ENCODE measurements around the gene BBS2.
A peak's percentile ranks its signal among the peaks of the same experiment; 100 is the strongest.

Gene BBS2

GRCh38 chr16:56451753-56452689 lies 67.8 kb downstream of the BBS2 start (continued):
- TF ChIP-seq, protein P1, sequence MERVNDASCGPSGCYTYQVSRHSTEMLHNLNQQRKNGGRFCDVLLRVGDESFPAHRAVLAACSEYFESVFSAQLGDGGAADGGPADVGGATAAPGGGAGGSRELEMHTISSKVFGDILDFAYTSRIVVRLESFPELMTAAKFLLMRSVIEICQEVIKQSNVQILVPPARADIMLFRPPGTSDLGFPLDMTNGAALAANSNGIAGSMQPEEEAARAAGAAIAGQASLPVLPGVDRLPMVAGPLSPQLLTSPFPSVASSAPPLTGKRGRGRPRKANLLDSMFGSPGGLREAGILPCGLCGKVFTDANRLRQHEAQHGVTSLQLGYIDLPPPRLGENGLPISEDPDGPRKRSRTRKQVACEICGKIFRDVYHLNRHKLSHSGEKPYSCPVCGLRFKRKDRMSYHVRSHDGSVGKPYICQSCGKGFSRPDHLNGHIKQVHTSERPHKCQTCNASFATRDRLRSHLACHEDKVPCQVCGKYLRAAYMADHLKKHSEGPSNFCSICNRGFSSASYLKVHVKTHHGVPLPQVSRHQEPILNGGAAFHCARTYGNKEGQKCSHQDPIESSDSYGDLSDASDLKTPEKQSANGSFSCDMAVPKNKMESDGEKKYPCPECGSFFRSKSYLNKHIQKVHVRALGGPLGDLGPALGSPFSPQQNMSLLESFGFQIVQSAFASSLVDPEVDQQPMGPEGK (tag by site-specific recombination; IDR thresholded peaks at IDR 0.05) = no peak; the same call in 1 of the 2 replicates
- TF ChIP-seq RBAK (tag by site-specific recombination; IDR thresholded peaks at IDR 0.05) (no peak), ZNF660 (tag by site-specific recombination; IDR thresholded peaks at IDR 0.05) (0 out of 2 replicates have a peak, but pooled peaks have one; percentile 42), ZNF335 (tag by site-specific recombination; conservative IDR thresholded peaks at IDR 0.05) (peak; percentile 75), ZNF561 (tag by site-specific recombination; IDR thresholded peaks at IDR 0.05; ENCODE audit: borderline replicate concordance) (no peak), ZNF768 (tag by site-specific recombination; IDR thresholded peaks at IDR 0.05) (no peak), ZNF274 (IDR thresholded peaks at IDR 0.05; ENCODE audit: low read length) (no peak), ZNF274 (tag by site-specific recombination; IDR thresholded peaks at IDR 0.05; ENCODE audit: borderline replicate concordance) (no peak), ZNF398 (tag by site-specific recombination; IDR thresholded peaks at IDR 0.05) (0 out of 2 replicates have a peak, but pooled peaks have one; percentile 16), ZNF174 (tag by site-specific recombination; IDR thresholded peaks at IDR 0.05) (no peak), ZFP3 (tag by site-specific recombination; IDR thresholded peaks at IDR 0.05; ENCODE audit: low read depth) (no peak), ZBTB48 (tag by site-specific recombination; IDR thresholded peaks at IDR 0.05) (peak; percentile 97), ZBTB17 (tag by site-specific recombination; IDR thresholded peaks at IDR 0.05) (no peak), ZNF664 (tag by site-specific recombination; IDR thresholded peaks at IDR 0.05) (no peak), PRDM1 (tag by site-specific recombination; IDR thresholded peaks at IDR 0.05) (peak; percentile 75), GFI1B (tag by site-specific recombination; IDR thresholded peaks at IDR 0.05) (0 out of 2 replicates have a peak, but pooled peaks have one; percentile 8), ZNF843 (tag by site-specific recombination; IDR thresholded peaks at IDR 0.05) (no peak), KLF8 (tag by site-specific recombination; IDR thresholded peaks at IDR 0.05) (no peak), ZNF404 (tag by site-specific recombination; IDR thresholded peaks at IDR 0.05) (no peak), ZNF248 (tag by site-specific recombination; IDR thresholded peaks at IDR 0.05) (no peak), ZNF302 (tag by site-specific recombination; IDR thresholded peaks at IDR 0.05; ENCODE audit: low read depth) (no peak), ZIC2 (tag by site-specific recombination; IDR thresholded peaks at IDR 0.05) (no peak)

DNA sequence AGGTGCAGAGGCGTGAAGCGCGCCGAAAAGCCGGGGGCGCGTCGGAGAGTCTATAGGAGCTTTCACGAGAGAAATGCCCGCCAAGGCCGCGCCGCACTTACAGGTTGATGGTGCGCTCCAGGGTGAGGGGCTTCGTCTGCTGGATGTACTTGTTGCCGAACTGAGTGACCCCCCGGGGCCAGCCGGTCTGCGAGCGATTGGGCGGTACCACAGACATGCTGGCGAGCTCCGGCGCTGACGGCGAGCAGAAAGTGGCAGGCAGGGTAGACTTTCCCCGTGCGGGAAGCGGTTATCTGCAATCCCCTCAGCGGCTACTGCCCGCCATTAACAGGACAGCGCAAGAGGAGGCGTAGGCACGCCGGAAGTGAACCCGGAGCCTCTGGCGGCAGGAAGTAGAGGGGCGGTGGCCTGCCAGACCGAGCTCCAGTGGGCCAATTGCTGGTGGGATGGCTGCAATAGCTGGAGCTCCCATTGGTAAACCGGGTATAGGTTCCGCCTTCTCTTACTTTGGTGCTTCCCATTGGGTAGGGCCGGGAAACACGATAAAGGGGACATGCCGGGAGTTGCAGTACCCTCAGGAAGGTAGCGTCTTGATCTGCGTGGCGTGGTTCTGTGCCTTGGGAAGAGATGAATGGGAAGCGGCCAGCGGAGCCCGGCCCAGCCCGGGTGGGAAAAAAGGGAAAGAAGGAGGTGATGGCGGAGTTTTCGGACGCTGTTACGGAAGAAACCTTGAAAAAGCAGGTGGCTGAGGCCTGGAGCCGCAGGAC lies 68.7 kb downstream of the BBS2 start, which contains the start of the genes NUDT21 and OGFOD1:
Gene NUDT21, minus strand, starts transcription at position 347 of the 767 bp plus-strand sequence. Its CDS starts 130 bp downstream, at position 217.
Gene OGFOD1, plus strand, starts transcription at position 569 of the 767 bp plus-strand sequence. Its CDS starts 59 bp downstream, at position 628.
- ChIA-PET CTCF (no interaction called here), POLR2A (interaction anchor here (0.5 to 1.4 kb wide), 13 partner anchors 9 to 434 kb away, joined by 3 to 12 read pairs (median 4); partner anchors contain the start of genes BBS2 and MT2A)
- H3K27ac ChIP-seq (ENCODE audit: extremely low read depth, low read depth, low read length) = peak within 1 kb of the TSS; percentile 78
- peaks cover 33 to 52% of the 10 kb centered on the region in 2 experiments for H3K36me3 ChIP-seq (ENCODE audit: control insufficient read depth in 2 of 2, insufficient read depth in 1 of 2, low read length in 2 of 2)
- H3K4me1 ChIP-seq (ENCODE audit: control insufficient read depth, insufficient read depth, low read length) = peaks cover 5% of the 10 kb centered on the region; the same call in 1 of the 2 replicates
- H3K9me3 ChIP-seq (ENCODE audit: control insufficient read depth, insufficient read depth, low read depth, low read length) = no peaks in the 10 kb centered on the region
- H3K4me3 ChIP-seq (ENCODE audit: low read depth, low read length) = peak within 1 kb of the TSS; percentile 67
- TF ChIP-seq ZNF266 (tag by site-specific recombination; IDR thresholded peaks at IDR 0.05; ENCODE audit: low read depth) = no peak
- TF ChIP-seq ZNF280D (tag by site-specific recombination; IDR thresholded peaks at IDR 0.05) = no peak
- TF ChIP-seq ZNF624 (tag by site-specific recombination; IDR thresholded peaks at IDR 0.05) = no peak
- peak; percentile 88 for TF ChIP-seq ZFHX2 (tag by site-specific recombination; conservative IDR thresholded peaks at IDR 0.05)
- TF ChIP-seq ZNF629 (tag by site-specific recombination; IDR thresholded peaks at IDR 0.05) = no peak
- no peak for TF ChIP-seq WT1 (tag by site-specific recombination; IDR thresholded peaks at IDR 0.05)
- no peak for TF ChIP-seq ZNF544 (tag by site-specific recombination; IDR thresholded peaks at IDR 0.05)
